PFSK-1 (cell line): ENCODE measurements around the gene CATSPER3.

Experiments
- FOXP2 ChIP-seq: optimal IDR thresholded peaks from 2 replicates; pipeline ENCODE3; 2011; ENCODE audit warnings: borderline replicate concordance, control low read depth, inconsistent platforms; ENCODE audit not compliant: insufficient read depth; ENCODE audit errors: extremely low read length, extremely low read depth
- POLR2AphosphoS5 ChIP-seq: IDR thresholded peaks from 2 replicates; pipeline ENCODE4 v1.6.1; 2012; ENCODE audit warnings: low read depth, mild to moderate bottlenecking, control low read depth, low read length, moderate library complexity
- REST ChIP-seq, 2 experiments: IDR thresholded peaks; 2 replicates each; pipeline versions ENCODE4 v1.6.1 to v1.8.0; 2011 to 2012; ENCODE audit warnings: low read depth in 2 of 2, low read length in 2 of 2, control low read depth in 1 of 2, inconsistent platforms in 1 of 2, mild to moderate bottlenecking in 1 of 2, moderate library complexity in 1 of 2; ENCODE audit not compliant: insufficient read depth in 1 of 2
- SIN3A ChIP-seq: IDR thresholded peaks from 2 replicates; pipeline ENCODE4 v1.6.1; 2012; ENCODE audit warnings: mild to moderate bottlenecking, low read length, moderate library complexity, borderline replicate concordance; ENCODE audit not compliant: insufficient read depth
- TAF1 ChIP-seq: IDR thresholded peaks from 2 replicates; pipeline ENCODE4 v1.6.1; 2012; ENCODE audit warnings: low read length, control low read depth, borderline replicate concordance; ENCODE audit not compliant: insufficient read depth

The CATSPER3 gene

DNA sequence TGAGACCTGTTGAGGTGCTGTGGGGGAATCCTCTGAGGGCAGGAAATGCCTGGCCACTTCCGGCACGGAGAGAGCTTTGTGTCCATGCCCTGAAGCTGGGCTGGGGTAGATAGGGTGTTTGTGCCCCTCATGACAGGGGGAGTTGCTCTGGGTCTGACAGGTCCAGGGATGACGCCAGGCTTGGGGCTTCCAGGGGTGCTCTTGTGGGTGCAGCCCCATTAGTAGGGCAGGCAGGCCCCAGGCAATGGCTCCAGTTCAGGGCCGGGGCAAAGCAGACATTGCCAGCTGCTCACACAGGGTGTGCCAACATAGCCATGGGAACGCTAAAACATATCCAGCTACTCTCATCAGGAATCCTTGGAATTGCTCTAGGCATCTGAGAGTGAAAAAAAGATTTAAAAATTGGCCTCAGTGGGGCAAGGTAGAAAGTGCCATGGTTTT lies 45.3 kb downstream of the CATSPER3 start:
- no peak for TF ChIP-seq SIN3A
- TF ChIP-seq FOXP2, result no peak
- no peak for TF ChIP-seq REST (IDR thresholded peaks at IDR 0.05; ENCODE audit: insufficient read depth in 1 of 2, low read depth in 2 of 2, low read length in 2 of 2)
- TF ChIP-seq TAF1, result no peak
- no peak for TF ChIP-seq POLR2AphosphoS5

DNA sequence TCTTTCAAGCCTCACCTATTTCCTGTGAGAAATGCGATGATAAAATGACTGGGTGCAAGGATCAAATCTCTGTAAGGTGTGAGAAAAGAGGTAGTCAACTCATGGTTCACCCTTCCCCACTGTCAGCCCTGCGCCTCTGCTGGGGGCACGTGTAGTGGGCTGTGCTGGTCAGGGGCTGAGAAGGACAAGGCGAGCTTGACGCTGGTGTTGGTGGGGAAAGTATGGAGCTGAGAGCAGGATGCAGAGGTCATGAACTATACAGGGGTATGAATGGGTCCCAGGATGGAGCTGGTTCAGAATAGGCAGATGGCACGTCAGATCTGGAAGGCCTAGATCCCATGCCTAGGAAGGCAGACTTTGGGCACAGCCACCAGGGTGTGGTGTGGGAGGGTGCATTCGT lies 45.7 kb downstream of the CATSPER3 start:
- TF ChIP-seq POLR2AphosphoS5 (no peak), TAF1 (no peak), FOXP2 (no peak), REST (IDR thresholded peaks at IDR 0.05; ENCODE audit: insufficient read depth in 1 of 2, low read depth in 2 of 2, low read length in 2 of 2) (no peak), SIN3A (no peak)

- TF ChIP-seq FOXP2, result no peak
- TF ChIP-seq SIN3A, result no peak
- TF ChIP-seq POLR2AphosphoS5, result no peak
- TF ChIP-seq TAF1, result no peak
- no peak for TF ChIP-seq REST (IDR thresholded peaks at IDR 0.05; ENCODE audit: insufficient read depth in 1 of 2, low read depth in 2 of 2, low read length in 2 of 2)
Measured at GRCh38 chr5:135013947-135014570, 46.4 kb downstream of the CATSPER3 start.

DNA sequence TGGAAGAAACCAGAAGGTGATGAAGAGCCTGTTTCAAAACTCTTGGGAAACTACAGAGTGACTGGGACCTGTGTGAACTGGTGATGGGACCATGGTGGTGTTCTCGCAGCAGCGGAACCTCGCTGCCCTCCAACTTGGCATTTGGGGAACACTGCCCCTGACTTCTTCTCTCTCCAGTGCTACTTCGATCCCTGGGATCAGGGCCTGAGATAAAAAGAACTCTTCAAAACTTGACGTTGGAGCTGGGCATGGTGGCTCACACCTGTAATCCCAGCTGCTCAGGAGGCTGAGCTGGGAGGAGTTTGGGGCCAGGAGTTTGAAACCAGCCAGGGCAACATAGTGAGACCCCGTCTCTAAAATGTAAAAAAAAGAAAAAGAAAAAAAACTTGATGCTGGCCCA lies 48.2 kb downstream of the CATSPER3 start:
- TF ChIP-seq TAF1 (no peak), FOXP2 (no peak), POLR2AphosphoS5 (no peak), REST (IDR thresholded peaks at IDR 0.05; ENCODE audit: insufficient read depth in 1 of 2, low read depth in 2 of 2, low read length in 2 of 2) (no peak), SIN3A (no peak)

DNA sequence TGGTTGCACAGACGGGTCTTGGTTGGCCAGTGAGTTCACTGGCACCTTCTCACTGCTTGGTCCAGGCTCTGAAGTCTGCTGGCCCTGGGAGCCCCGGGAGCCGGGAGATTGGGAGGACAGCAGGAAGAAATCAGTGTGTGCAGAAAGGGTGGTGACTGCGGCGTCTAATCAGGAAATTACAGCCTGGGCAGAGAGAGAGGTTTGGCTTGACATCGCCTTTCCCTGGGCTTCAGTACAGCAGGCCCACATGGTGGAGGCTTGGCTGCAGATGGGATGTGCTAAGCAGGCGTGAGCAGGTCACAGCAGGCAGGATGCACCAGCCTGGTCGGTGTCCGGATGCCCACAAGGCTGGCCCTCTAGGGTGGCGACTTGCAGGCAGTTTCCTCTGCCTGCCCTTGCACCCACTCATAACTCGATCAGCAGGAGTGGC lies 49.2 kb downstream of the CATSPER3 start:
- TF ChIP-seq REST (IDR thresholded peaks at IDR 0.05; ENCODE audit: insufficient read depth in 1 of 2, low read depth in 2 of 2, low read length in 2 of 2) (no peak), SIN3A (no peak), POLR2AphosphoS5 (no peak), TAF1 (no peak), FOXP2 (no peak)
